Neural progenitor cell (in vitro differentiated cells): ENCODE data around the gene CHKA. TPM values are rescaled to one million over a fixed set of nuclear protein-coding genes. Genes with fewer than 3 reads are reported as not detected.
A peak's percentile ranks its signal among the peaks of the same experiment; 100 is the strongest.

Experiments
- DNase-seq: peaks from one replicate; pipeline ENCODE4 v3.0.0-alpha.2; 2016; ENCODE audit warnings: low spot score
- H2AFZ ChIP-seq: fragments of 200-600 bp; sonication (generic); replicated peaks from 2 replicates; pipeline ENCODE4 v1.6.1; 2016; ENCODE audit warnings: antibody characterized with exemption
- H3F3A ChIP-seq: fragments of 200-600 bp; sonication (generic); 2 replicates; pipeline ENCODE4 v1.6.1; 2016; ENCODE audit warnings: antibody characterized with exemption, low read depth
- H3K27ac ChIP-seq: fragments of 200-600 bp; sonication (generic); 2 replicates; pipeline ENCODE4 v1.5.1; 2016; ENCODE audit warnings: mild to moderate bottlenecking
- H3K27me3 ChIP-seq: fragments of 200-600 bp; sonication (generic); 2 replicates; pipeline ENCODE4 v1.6.1; 2016; ENCODE audit warnings: mild to moderate bottlenecking, moderate library complexity
- H3K36me3 ChIP-seq: fragments of 200-600 bp; sonication (generic); 2 replicates; pipeline ENCODE4 v1.5.1; 2016
- H3K4me1 ChIP-seq: fragments of 200-600 bp; sonication (generic); 2 replicates; pipeline ENCODE4 v1.6.1; 2016; ENCODE audit warnings: mixed run types
- H3K4me2 ChIP-seq: fragments of 200-600 bp; sonication (generic); 2 replicates; pipeline ENCODE4 v1.6.1; 2016
- H3K4me3 ChIP-seq: fragments of 200-600 bp; sonication (generic); 2 replicates; pipeline ENCODE4 v1.5.1; 2016
- H3K79me2 ChIP-seq: fragments of 200-600 bp; sonication (generic); 2 replicates; pipeline ENCODE4 v1.6.1; 2016; ENCODE audit warnings: low read depth
- H3K9ac ChIP-seq: fragments of 200-600 bp; sonication (generic); 2 replicates; pipeline ENCODE4 v1.6.1; 2016
- H3K9me3 ChIP-seq: fragments of 200-600 bp; sonication (generic); 2 replicates; pipeline ENCODE4 v1.5.1; 2016; ENCODE audit warnings: low read depth
- H4K20me1 ChIP-seq: fragments of 200-600 bp; sonication (generic); 2 replicates; pipeline ENCODE4 v1.6.1; 2016; ENCODE audit warnings: low read depth
- H3K27ac Mint-ChIP-seq: 3 replicates; pipeline ENCODE4 v1.8.0; 2021; ENCODE audit warnings: mixed read lengths
- H3K27me3 Mint-ChIP-seq: 2 replicates; pipeline ENCODE4 v1.8.0; 2022; ENCODE audit warnings: low read depth, mild to moderate bottlenecking, inconsistent platforms, moderate library complexity, mixed read lengths; ENCODE audit not compliant: insufficient read depth
- H3K36me3 Mint-ChIP-seq: 3 replicates; pipeline ENCODE4 v1.8.0; 2021; ENCODE audit warnings: mixed read lengths
- H3K4me1 Mint-ChIP-seq: 3 replicates; pipeline ENCODE4 v1.8.0; 2021; ENCODE audit warnings: mixed read lengths
- H3K4me3 Mint-ChIP-seq: 3 replicates; pipeline ENCODE4 v1.8.0; 2021; ENCODE audit warnings: mild to moderate bottlenecking, moderate library complexity, mixed read lengths
- H3K9me3 Mint-ChIP-seq: 3 replicates; pipeline ENCODE4 v1.8.0; 2020; ENCODE audit warnings: mixed read lengths
- EZH2 ChIP-seq: fragments of 200-600 bp; sonication (generic); IDR thresholded peaks from 2 replicates; pipeline ENCODE4 v1.6.1; 2017; ENCODE audit warnings: antibody characterized with exemption, mild to moderate bottlenecking, moderate library complexity
- EZH2phosphoT487 ChIP-seq: fragments of 200-600 bp; sonication (generic); IDR thresholded peaks from 2 replicates; pipeline ENCODE4 v1.6.1; 2017; ENCODE audit warnings: antibody characterized with exemption
- total RNA-seq: library from RNA; depleted of rRNA; stranded (reverse); fragments of >200 nt; gene quantifications from 2 replicates; pipeline ENCODE4 v1.2.3, GENCODE V29; 2015; ENCODE audit warnings: low replicate concordance
- TF ChIP-seq, protein P1 (sequence below): fragments of 200-600 bp; sonication (generic); IDR thresholded peaks from 2 replicates; pipeline ENCODE4 v1.5.1; 2017; ENCODE audit warnings: antibody characterized with exemption, mild to moderate bottlenecking

The CHKA gene
- total RNA-seq, 1 donor from 2014 or later = 36.8 TPM

DNA sequence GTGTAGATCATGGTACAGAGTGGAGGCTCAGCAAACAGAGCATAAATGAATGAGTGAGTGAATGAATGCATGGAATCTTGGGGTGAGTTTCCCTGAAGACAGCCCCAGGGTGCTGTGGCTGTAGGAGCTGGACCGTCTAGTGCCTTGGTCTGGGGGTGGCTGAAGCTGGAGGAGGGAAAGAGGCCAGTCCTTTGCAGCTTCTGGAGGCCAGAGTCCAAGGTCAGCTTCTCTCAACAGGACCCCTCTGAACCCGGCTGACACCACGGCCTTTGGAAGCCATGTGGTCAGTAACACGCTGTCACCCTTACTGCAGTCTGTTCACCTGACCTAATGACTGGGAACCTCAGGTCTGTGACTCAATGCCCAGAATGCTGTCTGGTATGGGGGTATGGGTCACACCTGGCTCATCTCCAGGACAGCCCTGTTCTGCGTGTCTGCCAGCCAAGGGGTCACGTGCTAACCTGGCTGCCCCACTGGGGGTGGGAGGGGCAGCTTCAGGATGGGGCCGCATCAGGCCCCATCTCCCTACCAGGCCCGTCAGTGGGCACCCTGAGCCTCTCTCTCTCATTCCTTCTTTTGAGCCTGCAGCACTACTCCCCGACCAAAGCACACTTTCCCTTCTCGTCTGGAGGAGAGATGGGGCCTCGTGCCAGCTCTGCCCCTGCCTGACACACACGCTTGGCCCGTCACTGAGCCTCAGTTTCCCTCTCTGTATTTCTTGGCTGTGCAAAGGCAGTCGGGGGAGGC, 24.1 kb upstream of the CHKA start:
- H3K4me1 ChIP-seq = no peaks in the 10 kb centered on the region

GRCh38 chr11:68143310-68143689, 22.1 kb upstream of the CHKA start:
- Mint-ChIP-seq H3K36me3 (no peaks in the 10 kb centered on the region), H3K27me3 (peaks cover 4% of the 10 kb centered on the region), H3K9me3 (no peaks in the 10 kb centered on the region), H3K27ac (no peak overlapping the region), H3K4me3 (no peak overlapping the region), H3K4me1 (peaks cover 33% of the 10 kb centered on the region)
- Histone ChIP-seq H3F3A (no peaks in the 10 kb centered on the region), H3K4me3 (no peak overlapping the region), H3K27ac (no peak overlapping the region), H2AFZ (no peak overlapping the region), H3K4me2 (no peak overlapping the region), H3K36me3 (no peaks in the 10 kb centered on the region), H3K4me1 (no peaks in the 10 kb centered on the region), H3K9ac (no peak overlapping the region), H4K20me1 (no peaks in the 10 kb centered on the region), H3K9me3 (no peaks in the 10 kb centered on the region), H3K79me2 (no peaks in the 10 kb centered on the region), H3K27me3 (no peaks in the 10 kb centered on the region)
- DNase-seq = no peak
- TF ChIP-seq EZH2 = no peak
- no peak for TF ChIP-seq EZH2phosphoT487
- TF ChIP-seq, protein P1, sequence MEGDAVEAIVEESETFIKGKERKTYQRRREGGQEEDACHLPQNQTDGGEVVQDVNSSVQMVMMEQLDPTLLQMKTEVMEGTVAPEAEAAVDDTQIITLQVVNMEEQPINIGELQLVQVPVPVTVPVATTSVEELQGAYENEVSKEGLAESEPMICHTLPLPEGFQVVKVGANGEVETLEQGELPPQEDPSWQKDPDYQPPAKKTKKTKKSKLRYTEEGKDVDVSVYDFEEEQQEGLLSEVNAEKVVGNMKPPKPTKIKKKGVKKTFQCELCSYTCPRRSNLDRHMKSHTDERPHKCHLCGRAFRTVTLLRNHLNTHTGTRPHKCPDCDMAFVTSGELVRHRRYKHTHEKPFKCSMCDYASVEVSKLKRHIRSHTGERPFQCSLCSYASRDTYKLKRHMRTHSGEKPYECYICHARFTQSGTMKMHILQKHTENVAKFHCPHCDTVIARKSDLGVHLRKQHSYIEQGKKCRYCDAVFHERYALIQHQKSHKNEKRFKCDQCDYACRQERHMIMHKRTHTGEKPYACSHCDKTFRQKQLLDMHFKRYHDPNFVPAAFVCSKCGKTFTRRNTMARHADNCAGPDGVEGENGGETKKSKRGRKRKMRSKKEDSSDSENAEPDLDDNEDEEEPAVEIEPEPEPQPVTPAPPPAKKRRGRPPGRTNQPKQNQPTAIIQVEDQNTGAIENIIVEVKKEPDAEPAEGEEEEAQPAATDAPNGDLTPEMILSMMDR = no peak

More for the DNA sequence above, 24.1 kb upstream of the CHKA start:
- Histone ChIP-seq H3K9me3 (no peaks in the 10 kb centered on the region), H2AFZ (no peak overlapping the region), H3K4me3 (no peak overlapping the region), H4K20me1 (no peaks in the 10 kb centered on the region), H3K79me2 (no peaks in the 10 kb centered on the region), H3K27me3 (no peaks in the 10 kb centered on the region), H3K36me3 (no peaks in the 10 kb centered on the region), H3K27ac (no peak overlapping the region), H3F3A (no peaks in the 10 kb centered on the region), H3K4me2 (no peak overlapping the region), H3K9ac (no peak overlapping the region)
- H3K27ac Mint-ChIP-seq = peak overlapping the region; percentile 74
- H3K36me3 Mint-ChIP-seq = no peaks in the 10 kb centered on the region
- H3K4me1 Mint-ChIP-seq = peaks cover 34% of the 10 kb centered on the region
- peaks cover 4% of the 10 kb centered on the region for H3K27me3 Mint-ChIP-seq
- TF ChIP-seq, protein P1 = no peak
- TF ChIP-seq EZH2phosphoT487 = no peak
- no peak for TF ChIP-seq EZH2
- no peak overlapping the region for H3K4me3 Mint-ChIP-seq
- H3K9me3 Mint-ChIP-seq = no peaks in the 10 kb centered on the region
- DNase-seq = no peak

DNA sequence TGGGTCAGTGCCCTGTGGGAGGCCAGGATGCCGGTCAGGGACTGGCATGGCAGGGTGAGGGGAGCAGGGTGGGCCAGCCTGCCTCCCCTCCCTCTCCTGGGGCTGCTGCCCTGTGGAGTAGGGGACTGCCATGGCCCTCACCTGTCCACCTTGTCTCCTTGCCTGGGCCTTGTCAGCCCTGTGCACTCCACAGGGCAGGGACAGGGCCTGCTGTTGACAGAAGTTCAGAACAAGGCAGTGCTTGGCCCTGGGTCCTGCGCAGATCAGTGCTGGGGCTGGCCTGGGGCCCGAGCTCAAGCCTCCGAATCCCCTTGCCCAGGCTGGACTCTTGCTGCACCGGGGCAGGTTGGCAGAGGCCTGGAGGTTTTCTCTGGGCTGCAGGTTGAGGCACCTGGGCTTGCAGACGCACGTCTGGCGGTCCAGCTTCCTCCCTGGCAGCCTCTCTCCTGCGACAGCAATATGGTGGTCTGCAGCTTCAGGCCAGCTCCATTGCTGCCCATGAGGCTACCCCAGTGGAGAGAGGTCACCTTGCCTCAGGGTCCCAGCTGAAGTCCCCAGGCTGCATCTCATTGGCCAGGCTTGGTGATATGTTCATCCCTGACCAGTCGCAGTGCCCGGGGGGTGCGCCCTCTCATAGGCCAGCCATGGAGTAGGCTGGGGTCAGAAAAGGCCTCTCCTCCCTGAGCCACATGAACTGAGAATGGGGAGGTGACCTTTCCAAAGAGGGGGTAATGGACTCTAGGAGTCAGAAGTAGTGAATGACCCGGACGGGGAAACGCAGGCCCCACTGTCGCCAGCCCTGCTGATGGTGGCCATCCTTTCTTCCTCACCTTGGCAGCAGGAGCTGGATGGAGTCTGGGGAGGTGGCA, 21.5 kb upstream of the CHKA start:
- no peaks in the 10 kb centered on the region for H3K36me3 Mint-ChIP-seq
- no peaks in the 10 kb centered on the region for H3K9me3 Mint-ChIP-seq
- Histone ChIP-seq H3F3A (no peaks in the 10 kb centered on the region), H4K20me1 (no peaks in the 10 kb centered on the region), H3K27ac (no peak overlapping the region), H3K79me2 (no peaks in the 10 kb centered on the region), H3K27me3 (no peaks in the 10 kb centered on the region), H3K4me2 (no peak overlapping the region), H3K4me3 (no peak overlapping the region), H3K9me3 (no peaks in the 10 kb centered on the region), H3K36me3 (no peaks in the 10 kb centered on the region), H2AFZ (no peak overlapping the region), H3K9ac (no peak overlapping the region), H3K4me1 (no peaks in the 10 kb centered on the region)
- H3K27ac Mint-ChIP-seq = no peak overlapping the region
- peaks cover 34% of the 10 kb centered on the region for H3K4me1 Mint-ChIP-seq
- DNase-seq = no peak
- TF ChIP-seq, protein P1 = no peak
- no peak for TF ChIP-seq EZH2
- H3K27me3 Mint-ChIP-seq = peaks cover 4% of the 10 kb centered on the region
- no peak overlapping the region for H3K4me3 Mint-ChIP-seq
